GM18868 (cell line): ENCODE data around the gene HNRNPCL4.
"Not testable (repeated sequence)": the region's sequence is repeated elsewhere in the genome, so short reads cannot be mapped to it uniquely, and the experiment has no call there.

Source experiments
- ATAC-seq: cut with Tn5 transposase; IDR thresholded peaks from one replicate; pipeline ENCODE4 v1.9.1; 2021; ENCODE audit warnings: mild to moderate bottlenecking, moderate library complexity; ENCODE audit not compliant: unreplicated experiment

The HNRNPCL4 gene

GRCh38 chr1:13165531-13165930 is at the start of gene HNRNPCL4:
HNRNPCL4 (minus strand) TSS chr1:13165631; CDS start chr1:13165467, 164 bp downstream.
- not testable (repeated sequence) for ATAC-seq

GRCh38 chr1:13208712-13209111 is 43.3 kb upstream of the HNRNPCL4 start:
- not testable (repeated sequence) for ATAC-seq

GRCh38 chr1:13201309-13201708 is 35.9 kb upstream of the HNRNPCL4 start, which contains the start of gene PRAMEF13:
PRAMEF13 (minus strand) TSS chr1:13201409; CDS start chr1:13199589, 1,820 bp downstream.
- not testable (repeated sequence) for ATAC-seq

- ATAC-seq: not testable (repeated sequence)
These were observed 6.1 kb upstream of the HNRNPCL4 start, which contains the start of gene PRAMEF9 for GRCh38 chr1:13171548-13171947. PRAMEF9 (plus strand) TSS chr1:13171848; CDS start chr1:13175281, 3,433 bp downstream.

- not testable (repeated sequence) for ATAC-seq
These were observed 9.5 kb downstream of the HNRNPCL4 start, which contains the start of gene PRAMEF26 for GRCh38 chr1:13155909-13156308. PRAMEF26 (minus strand) TSS chr1:13156009; CDS start chr1:13153095, 2,914 bp downstream.

- ATAC-seq: not testable (repeated sequence)
These were observed 48.7 kb downstream of the HNRNPCL4 start, which contains the start of gene HNRNPCL2 for GRCh38 chr1:13116754-13117153. HNRNPCL2 (minus strand) TSS chr1:13116854; CDS start chr1:13116400, 454 bp downstream.
